Stimulated activated memory B cell treated with anti-CD40 and anti-IgM and Interleukin-4, amounts not matched to agents 10 μg/mL and 1 μg/mL and 100 μg/mL, for 72 hours (primary cell): Measurements from ENCODE around the gene CRYGS.
A peak's percentile ranks its signal among the peaks of the same experiment; 100 is the strongest.
"Not testable (repeated sequence)": the region's sequence is repeated elsewhere in the genome, so short reads cannot be mapped to it uniquely, and the experiment has no call there.

Experiments
- ATAC-seq: fragments of 150-1000 bp; cut with Tn5 transposase; 2 replicates; pipeline ENCODE4 v1.10.0; 2021
- H3K27ac Mint-ChIP-seq: one replicate; pipeline ENCODE4 v1.8.0; 2022; ENCODE audit warnings: mild to moderate bottlenecking, mixed read lengths
- H3K27me3 Mint-ChIP-seq: one replicate; pipeline ENCODE4 v1.8.0; 2022; ENCODE audit warnings: mixed read lengths
- H3K36me3 Mint-ChIP-seq: one replicate; pipeline ENCODE4 v1.8.0; 2022; ENCODE audit warnings: mixed read lengths
- H3K4me1 Mint-ChIP-seq: one replicate; pipeline ENCODE4 v1.8.0; 2022; ENCODE audit warnings: mixed read lengths
- H3K4me3 Mint-ChIP-seq: one replicate; pipeline ENCODE4 v1.8.0; 2022; ENCODE audit warnings: mild to moderate bottlenecking, moderate library complexity, mixed read lengths
- H3K9me3 Mint-ChIP-seq: one replicate; pipeline ENCODE4 v1.8.0; 2022; ENCODE audit warnings: mixed read lengths

CRYGS gene

GRCh38 chr3:186544281-186544680 is at the start of gene CRYGS:
Gene CRYGS, minus strand, starts transcription at chr3:186544380. Its CDS starts 54 bp downstream, at chr3:186544326.
- ATAC-seq, result no peak
- Mint-ChIP-seq H3K27me3 (no peaks in the 10 kb centered on the region), H3K36me3 (peaks cover 28% of the 10 kb centered on the region), H3K4me3 (no peak within 1 kb of the TSS), H3K4me1 (peaks cover 18% of the 10 kb centered on the region), H3K9me3 (no peaks in the 10 kb centered on the region), H3K27ac (no peak within 1 kb of the TSS)

GRCh38 chr3:186593862-186594261 is 49.7 kb upstream of the CRYGS start:
- no peaks in the 10 kb centered on the region for H3K9me3 Mint-ChIP-seq
- no peak overlapping the region for H3K4me3 Mint-ChIP-seq
- H3K36me3 Mint-ChIP-seq, result no peaks in the 10 kb centered on the region
- no peak for ATAC-seq
- H3K27ac Mint-ChIP-seq, result no peak overlapping the region
- H3K4me1 Mint-ChIP-seq, result no peaks in the 10 kb centered on the region
- H3K27me3 Mint-ChIP-seq, result peaks cover 9% of the 10 kb centered on the region

DNA sequence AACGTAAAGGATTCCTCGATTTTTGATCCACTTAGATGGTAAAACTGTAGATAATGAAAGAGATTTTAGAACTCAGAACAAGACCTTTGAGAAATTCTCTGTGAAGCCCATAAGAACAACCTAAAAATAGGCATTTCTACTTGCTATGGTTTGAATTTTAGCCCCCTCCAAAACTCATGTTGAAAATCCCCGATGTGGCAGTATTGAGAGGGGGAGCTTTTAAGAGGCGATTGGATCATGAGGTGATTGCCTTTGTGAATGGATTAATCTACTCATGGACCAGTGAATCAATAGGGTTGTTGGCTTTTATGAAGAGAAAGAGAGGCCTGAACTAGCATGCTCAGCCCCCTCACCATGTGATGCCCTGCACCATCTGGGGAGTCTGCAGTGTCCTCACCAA is 48.5 kb upstream of the CRYGS start:
- ATAC-seq, result no peak
- Mint-ChIP-seq H3K4me3 (no peak overlapping the region), H3K27me3 (peaks cover 4% of the 10 kb centered on the region)

GRCh38 chr3:186590580-186591295 is 46.6 kb upstream of the CRYGS start:
- ATAC-seq, result no peak
- Mint-ChIP-seq H3K36me3 (peaks cover 8% of the 10 kb centered on the region), H3K4me1 (no peaks in the 10 kb centered on the region), H3K4me3 (no peak overlapping the region), H3K27ac (no peak overlapping the region), H3K9me3 (no peaks in the 10 kb centered on the region), H3K27me3 (no peaks in the 10 kb centered on the region)

More for the DNA sequence above, 48.5 kb upstream of the CRYGS start:
- Mint-ChIP-seq H3K4me1 (no peaks in the 10 kb centered on the region), H3K9me3 (no peaks in the 10 kb centered on the region), H3K27ac (no peak overlapping the region), H3K36me3 (no peaks in the 10 kb centered on the region)

DNA sequence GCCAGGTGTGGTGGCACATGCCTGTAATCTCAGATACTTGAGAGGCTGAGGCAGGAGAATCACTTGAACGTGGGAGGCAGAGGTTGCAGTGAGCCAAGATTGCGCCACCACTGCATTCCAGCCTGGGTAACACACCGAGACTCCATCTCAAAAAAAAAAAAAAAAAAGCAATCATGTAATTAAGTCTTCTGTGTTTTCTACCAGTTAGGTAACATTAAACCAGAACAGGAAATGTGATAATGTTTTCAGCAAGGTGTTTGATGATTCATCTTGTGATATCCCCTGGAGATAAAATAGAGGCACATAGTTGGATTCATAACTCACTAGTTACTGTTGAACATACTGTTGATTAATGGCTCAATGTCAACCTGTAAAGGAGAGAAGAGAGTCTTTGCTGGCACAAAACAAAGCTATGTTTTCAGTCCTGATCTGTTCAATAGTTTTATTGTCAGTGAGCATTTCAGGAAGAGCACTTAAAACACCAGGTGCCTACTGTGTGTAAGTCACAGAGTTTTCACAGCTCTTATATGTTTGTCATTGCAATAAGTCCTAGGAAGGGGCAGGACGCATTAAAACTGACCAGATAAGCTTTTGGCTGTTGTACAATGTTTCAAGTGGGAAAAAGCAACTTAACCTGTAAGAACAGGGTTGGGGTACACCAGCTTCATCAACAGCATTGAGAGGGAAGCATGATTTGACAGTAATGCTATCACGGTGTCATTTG is 45.8 kb upstream of the CRYGS start:
- Mint-ChIP-seq H3K27ac (no peak overlapping the region), H3K4me1 (no peaks in the 10 kb centered on the region), H3K27me3 (no peaks in the 10 kb centered on the region), H3K36me3 (peaks cover 16% of the 10 kb centered on the region), H3K4me3 (no peak overlapping the region), H3K9me3 (no peaks in the 10 kb centered on the region)
- no peak for ATAC-seq

GRCh38 chr3:186589121-186589520 is 44.9 kb upstream of the CRYGS start:
- no peaks in the 10 kb centered on the region for H3K9me3 Mint-ChIP-seq
- H3K27me3 Mint-ChIP-seq, result no peaks in the 10 kb centered on the region
- no peak overlapping the region for H3K4me3 Mint-ChIP-seq
- peaks cover 25% of the 10 kb centered on the region for H3K36me3 Mint-ChIP-seq
- no peak overlapping the region for H3K27ac Mint-ChIP-seq
- ATAC-seq, result no peak
- H3K4me1 Mint-ChIP-seq, result no peaks in the 10 kb centered on the region

DNA sequence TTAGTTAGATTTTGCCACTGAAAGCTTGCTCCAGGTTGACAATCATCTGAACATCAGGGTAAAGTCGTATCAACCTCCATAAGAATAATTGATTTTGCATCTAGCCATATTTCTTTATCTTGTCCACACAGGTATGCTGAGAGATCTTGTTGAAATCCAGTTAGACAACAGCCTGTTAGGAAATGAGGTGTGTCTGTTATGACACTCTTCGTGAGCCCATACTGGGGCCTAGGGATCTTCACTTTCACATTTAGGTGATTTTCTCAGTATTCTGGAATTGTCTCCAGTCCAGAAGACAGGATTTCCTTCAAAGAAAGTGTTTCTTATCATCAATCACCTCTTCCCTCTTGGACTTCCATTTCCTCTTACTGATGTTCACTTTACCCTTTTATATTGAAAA is 44.5 kb upstream of the CRYGS start:
- no peaks in the 10 kb centered on the region for H3K4me1 Mint-ChIP-seq
- peaks cover 28% of the 10 kb centered on the region for H3K36me3 Mint-ChIP-seq
- H3K27me3 Mint-ChIP-seq, result no peaks in the 10 kb centered on the region
- H3K9me3 Mint-ChIP-seq, result no peaks in the 10 kb centered on the region
- ATAC-seq, result no peak
- H3K27ac Mint-ChIP-seq, result no peak overlapping the region
- H3K4me3 Mint-ChIP-seq, result no peak overlapping the region

DNA sequence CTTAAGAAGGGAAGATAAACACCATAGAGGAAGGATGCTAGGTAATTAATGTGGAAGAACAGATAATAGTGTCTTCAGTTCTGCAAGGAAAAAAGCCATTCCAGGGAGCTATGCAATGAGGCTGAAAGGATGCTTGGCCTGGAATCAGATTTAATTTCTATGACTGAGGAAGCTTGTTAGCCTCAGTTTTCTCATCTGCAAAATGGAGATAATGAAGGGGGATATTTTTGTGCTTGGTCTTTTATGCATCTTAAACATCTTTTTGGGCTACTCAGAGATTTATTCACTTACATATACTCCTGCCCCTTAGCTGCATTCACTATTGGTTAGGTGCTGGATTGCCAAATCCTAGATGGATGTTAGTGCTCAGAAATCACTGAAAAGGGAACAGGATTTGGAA is 43.0 kb upstream of the CRYGS start:
- no peak overlapping the region for H3K27ac Mint-ChIP-seq
- peaks cover 42% of the 10 kb centered on the region for H3K36me3 Mint-ChIP-seq
- no peak for ATAC-seq
- H3K27me3 Mint-ChIP-seq, result no peaks in the 10 kb centered on the region
- H3K4me3 Mint-ChIP-seq, result no peak overlapping the region
- H3K9me3 Mint-ChIP-seq, result no peaks in the 10 kb centered on the region
- H3K4me1 Mint-ChIP-seq, result no peaks in the 10 kb centered on the region

DNA sequence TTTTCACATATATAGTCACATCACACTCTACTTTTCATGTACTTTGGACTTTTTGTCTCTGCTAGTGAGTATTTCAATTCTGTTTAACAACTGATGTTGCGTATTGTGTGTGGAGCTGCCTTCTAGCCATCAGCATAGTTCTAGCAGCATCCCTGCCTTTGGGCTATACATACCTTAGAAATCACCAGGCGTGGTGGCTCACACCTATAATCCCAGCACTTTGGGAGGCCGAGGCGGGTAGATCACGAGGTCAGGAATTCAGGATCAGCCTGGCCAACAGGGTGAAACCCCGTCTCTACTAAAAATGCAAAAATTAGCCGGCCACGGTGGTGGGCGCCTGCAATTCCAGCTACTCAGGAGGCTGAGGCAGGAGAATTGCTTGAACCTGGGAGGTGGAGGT is 42.1 kb upstream of the CRYGS start:
- not testable (repeated sequence) for H3K27ac Mint-ChIP-seq, H3K4me3 Mint-ChIP-seq, ATAC-seq, H3K9me3 Mint-ChIP-seq, H3K27me3 Mint-ChIP-seq, H3K4me1 Mint-ChIP-seq
- peaks cover 51% of the 10 kb centered on the region for H3K36me3 Mint-ChIP-seq

DNA sequence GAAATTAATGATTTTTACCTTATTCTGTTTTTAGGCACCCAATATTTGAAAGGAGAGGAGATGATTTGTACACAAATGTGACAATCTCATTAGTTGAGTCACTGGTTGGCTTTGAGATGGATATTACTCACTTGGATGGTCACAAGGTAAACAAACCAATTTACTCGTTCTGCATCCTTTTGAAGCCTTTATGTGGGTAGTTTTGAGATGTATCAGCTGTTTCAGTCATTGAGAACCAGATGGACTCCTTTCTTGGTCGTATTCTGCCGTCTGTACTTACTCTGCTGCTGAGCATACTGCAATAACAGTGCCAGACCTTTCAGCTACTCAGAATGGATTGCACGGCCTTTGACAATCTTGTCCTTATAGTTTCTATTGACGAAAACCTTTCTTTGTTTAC is 39.7 kb upstream of the CRYGS start:
- Mint-ChIP-seq H3K27me3 (no peaks in the 10 kb centered on the region), H3K27ac (no peak overlapping the region), H3K36me3 (peaks cover 69% of the 10 kb centered on the region), H3K4me3 (no peak overlapping the region), H3K9me3 (no peaks in the 10 kb centered on the region), H3K4me1 (no peaks in the 10 kb centered on the region)
- ATAC-seq, result no peak

DNA sequence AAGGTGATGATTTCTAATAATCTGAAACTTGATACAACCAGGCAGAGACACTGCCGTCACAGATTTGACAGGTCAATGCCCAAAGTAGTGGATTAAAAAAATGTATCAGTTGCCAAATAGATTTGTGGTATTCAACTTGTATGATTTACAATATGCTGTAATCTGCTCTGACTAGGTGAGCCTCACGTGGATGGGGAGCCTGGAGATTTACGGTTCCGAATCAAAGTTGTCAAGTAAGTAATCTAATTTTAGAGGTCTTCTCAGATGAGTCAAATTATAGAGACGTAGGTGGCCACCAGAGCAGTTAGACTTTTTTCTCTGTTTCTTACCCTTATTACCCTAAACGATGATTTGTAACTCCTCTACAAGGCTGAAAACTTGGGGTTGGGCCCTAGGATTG is 38.4 kb upstream of the CRYGS start:
- ATAC-seq, result no peak
- Mint-ChIP-seq H3K27me3 (no peaks in the 10 kb centered on the region), H3K4me1 (no peaks in the 10 kb centered on the region), H3K9me3 (no peaks in the 10 kb centered on the region), H3K4me3 (no peak overlapping the region), H3K27ac (no peak overlapping the region), H3K36me3 (peaks cover 75% of the 10 kb centered on the region)

DNA sequence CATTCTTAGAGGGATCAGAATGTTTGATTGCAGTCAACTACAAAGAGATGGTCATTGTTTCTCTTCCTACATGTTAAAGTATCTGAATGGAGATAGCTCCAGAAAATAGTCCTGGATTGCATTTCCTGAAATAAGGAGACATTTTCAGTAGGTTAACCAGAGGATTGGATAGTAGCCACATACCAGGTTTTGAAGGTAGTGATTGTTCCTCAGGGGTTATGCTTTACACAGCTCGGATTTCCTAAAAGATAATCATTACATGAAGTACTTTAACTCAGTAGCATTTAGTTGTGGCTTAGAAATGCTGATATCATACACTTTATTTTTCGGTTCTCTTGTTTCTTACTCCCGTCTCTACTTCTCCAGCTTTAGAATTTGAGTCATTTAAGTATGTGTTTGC is 36.6 kb upstream of the CRYGS start:
- no peaks in the 10 kb centered on the region for H3K9me3 Mint-ChIP-seq
- peaks cover 67% of the 10 kb centered on the region for H3K36me3 Mint-ChIP-seq
- no peaks in the 10 kb centered on the region for H3K27me3 Mint-ChIP-seq
- no peak for ATAC-seq
- no peaks in the 10 kb centered on the region for H3K4me1 Mint-ChIP-seq
- no peak overlapping the region for H3K4me3 Mint-ChIP-seq
- no peak overlapping the region for H3K27ac Mint-ChIP-seq

- Mint-ChIP-seq H3K27ac (no peak overlapping the region), H3K27me3 (no peaks in the 10 kb centered on the region), H3K36me3 (peaks cover 37% of the 10 kb centered on the region), H3K4me1 (peaks cover 9% of the 10 kb centered on the region), H3K9me3 (no peaks in the 10 kb centered on the region), H3K4me3 (no peak overlapping the region)
- no peak for ATAC-seq
These were observed 33.3 kb upstream of the CRYGS start for GRCh38 chr3:186577521-186577920.

GRCh38 chr3:186571644-186572013 is 27.4 kb upstream of the CRYGS start:
- Mint-ChIP-seq H3K9me3 (no peaks in the 10 kb centered on the region), H3K36me3 (no peaks in the 10 kb centered on the region), H3K4me1 (peaks cover 48% of the 10 kb centered on the region), H3K4me3 (peak overlapping the region; percentile 94), H3K27me3 (no peaks in the 10 kb centered on the region), H3K27ac (peak overlapping the region; percentile 93)
- no peak for ATAC-seq

DNA sequence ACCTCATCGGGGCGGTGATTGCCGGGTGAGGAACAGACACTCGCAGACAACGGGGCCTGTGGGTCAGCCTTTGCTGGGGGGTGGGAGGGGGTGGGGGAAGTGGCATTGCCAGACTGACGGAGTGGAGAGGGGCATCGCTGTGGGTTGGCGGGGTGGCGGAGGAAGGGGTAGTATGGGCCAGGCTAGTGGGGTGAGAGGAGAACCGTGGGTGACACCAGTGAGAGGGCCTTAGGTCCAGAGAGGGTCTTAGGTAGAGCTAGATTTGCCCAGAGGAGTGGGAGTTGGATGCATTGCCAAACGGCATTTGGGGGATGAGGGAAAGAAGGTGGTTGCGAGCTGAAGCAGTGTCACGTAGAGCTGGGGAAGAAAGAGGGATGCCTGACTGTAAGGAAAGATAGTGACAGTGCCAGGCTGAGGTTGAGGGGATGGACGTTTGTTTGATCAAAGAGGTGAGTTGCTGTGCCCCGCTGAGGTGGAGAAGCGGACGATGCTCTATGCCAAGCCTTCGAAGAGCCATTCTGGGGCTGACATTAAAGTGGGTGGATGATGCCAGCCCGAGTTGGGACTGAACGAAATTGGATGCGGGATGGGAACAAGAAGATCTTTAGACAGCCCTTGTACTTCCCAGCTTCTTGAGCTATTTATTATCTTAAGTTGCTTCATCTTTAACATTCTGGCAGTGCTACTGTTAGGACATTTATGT is 26.9 kb upstream of the CRYGS start:
- peaks cover 53% of the 10 kb centered on the region for H3K4me1 Mint-ChIP-seq
- peak overlapping the region; percentile 94 for H3K4me3 Mint-ChIP-seq
- peak overlapping the region; percentile 93 for H3K27ac Mint-ChIP-seq
- ATAC-seq, result no peak
- no peaks in the 10 kb centered on the region for H3K9me3 Mint-ChIP-seq
- H3K36me3 Mint-ChIP-seq, result no peaks in the 10 kb centered on the region
- no peaks in the 10 kb centered on the region for H3K27me3 Mint-ChIP-seq
